ENCODE results near the gene AQP12A. TPM values are rescaled to one million over a fixed set of nuclear protein-coding genes. Genes with fewer than 3 reads are reported as not detected.

Gene AQP12A
- total and polyA plus RNA-seq, 4 donors, result 2.5 TPM; not detected in 3

DNA sequence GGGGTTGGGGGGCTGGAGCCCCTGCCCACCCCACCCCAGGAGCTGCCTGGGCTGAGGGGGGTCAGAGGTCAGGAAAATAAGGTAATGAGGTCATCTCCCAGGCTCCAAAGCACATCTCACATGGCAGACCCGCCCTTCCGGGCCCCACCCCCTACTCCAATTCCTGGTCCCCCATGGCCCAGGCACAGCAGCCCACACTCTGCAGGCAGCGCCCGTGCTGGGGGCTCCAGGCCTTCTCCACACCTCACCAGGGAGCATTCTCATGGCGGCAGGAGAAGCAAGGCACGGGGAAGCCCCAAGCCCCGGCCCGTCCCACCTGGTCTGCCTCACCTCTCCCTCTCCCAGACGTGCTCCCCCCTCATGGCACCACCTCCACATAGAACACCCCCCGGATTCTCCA is 43.8 kb downstream of the AQP12A start:
- 90 to 93% methylated on average over 10 of the region's 10 CpGs for WGBS, 2 donors
- Histone ChIP-seq H3K4me1 (ENCODE audit: control insufficient read depth in 1 of 2, insufficient read depth in 2 of 2, low read length in 2 of 2) (no peaks in the 10 kb centered on the region), H3K4me3 (ENCODE audit: low read length in 2 of 2) (no peak overlapping the region), H3K9me3 (ENCODE audit: control insufficient read depth, low read length) (no peaks in the 10 kb centered on the region), H3K27me3 (ENCODE audit: control insufficient read depth in 1 of 2, insufficient read depth in 2 of 2, low read length in 1 of 2) (no peaks in the 10 kb centered on the region), H3K27ac (ENCODE audit: low read depth in 1 of 2, low read length in 2 of 2) (no peak overlapping the region), H3K36me3 (ENCODE audit: control insufficient read depth in 1 of 2, insufficient read depth in 2 of 2, low read length in 1 of 2) (no peaks in the 10 kb centered on the region)
- intact Hi-C loops (cut with DNase I), result no loop called here
- no peak for ATAC-seq (ENCODE audit: low FRiP score)
- no peak for DNase-seq

DNA sequence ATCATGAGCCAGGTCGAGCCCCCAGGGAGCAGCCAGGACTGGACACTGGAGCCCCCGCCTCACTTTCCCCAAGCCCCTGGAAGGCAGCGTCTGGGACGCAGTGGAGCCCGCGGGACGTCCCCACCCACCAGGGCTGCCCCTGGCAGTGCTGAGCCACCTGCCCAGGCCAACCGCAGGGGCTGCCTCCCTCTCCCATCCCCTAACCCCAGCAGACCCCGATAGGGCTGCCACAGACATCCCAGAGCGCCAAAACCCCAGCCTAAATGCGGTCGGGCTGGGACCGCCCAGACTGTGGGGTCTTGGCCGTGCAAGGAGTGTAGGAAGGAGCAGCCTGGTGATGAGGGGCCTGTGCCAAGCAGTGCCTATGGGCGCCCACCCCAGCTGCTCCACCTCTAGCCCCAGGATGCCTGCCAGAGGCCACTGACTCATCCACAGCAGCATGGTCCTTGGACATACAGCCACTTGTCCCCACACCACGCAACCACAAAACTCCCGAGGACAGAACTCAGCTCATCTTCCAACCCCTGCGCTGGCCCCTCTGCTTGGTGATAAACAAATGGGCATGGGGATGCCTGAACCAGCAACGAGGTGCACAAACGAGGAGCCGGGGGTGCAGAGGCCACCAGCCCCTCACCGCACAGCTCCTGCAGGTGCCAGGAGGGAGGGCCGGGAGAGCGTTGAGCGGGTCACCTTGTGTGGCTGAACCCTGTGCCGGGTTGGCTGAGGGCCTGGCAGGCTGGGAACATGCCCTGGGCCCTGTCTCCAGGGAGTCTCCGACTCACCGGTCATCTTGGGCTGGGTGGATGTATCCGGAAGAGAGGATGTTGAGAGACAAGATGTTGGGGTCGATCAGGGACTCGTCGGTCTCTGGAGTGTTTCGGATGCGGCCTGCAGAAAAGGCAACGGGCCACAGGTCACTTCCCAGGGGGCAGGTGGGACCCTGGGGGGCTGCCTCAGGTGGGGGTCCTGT is 44.9 kb downstream of the AQP12A start:
- Histone ChIP-seq H3K27ac (ENCODE audit: low read depth in 1 of 2, low read length in 2 of 2) (no peak overlapping the region), H3K4me3 (ENCODE audit: low read length in 2 of 2) (no peak overlapping the region), H3K4me1 (ENCODE audit: control insufficient read depth in 1 of 2, insufficient read depth in 2 of 2, low read length in 2 of 2) (no peaks in the 10 kb centered on the region), H3K36me3 (ENCODE audit: control insufficient read depth in 1 of 2, insufficient read depth in 2 of 2, low read length in 1 of 2) (no peaks in the 10 kb centered on the region), H3K27me3 (ENCODE audit: control insufficient read depth in 1 of 2, insufficient read depth in 2 of 2, low read length in 1 of 2) (no peaks in the 10 kb centered on the region), H3K9me3 (ENCODE audit: control insufficient read depth, low read length) (no peaks in the 10 kb centered on the region)
- WGBS, 2 donors, result 83 to 88% methylated on average over 35 of the region's 35 CpGs
- no peak for ATAC-seq (ENCODE audit: low FRiP score)
- DNase-seq, result no peak
- intact Hi-C loops (cut with DNase I), result no loop called here

DNA sequence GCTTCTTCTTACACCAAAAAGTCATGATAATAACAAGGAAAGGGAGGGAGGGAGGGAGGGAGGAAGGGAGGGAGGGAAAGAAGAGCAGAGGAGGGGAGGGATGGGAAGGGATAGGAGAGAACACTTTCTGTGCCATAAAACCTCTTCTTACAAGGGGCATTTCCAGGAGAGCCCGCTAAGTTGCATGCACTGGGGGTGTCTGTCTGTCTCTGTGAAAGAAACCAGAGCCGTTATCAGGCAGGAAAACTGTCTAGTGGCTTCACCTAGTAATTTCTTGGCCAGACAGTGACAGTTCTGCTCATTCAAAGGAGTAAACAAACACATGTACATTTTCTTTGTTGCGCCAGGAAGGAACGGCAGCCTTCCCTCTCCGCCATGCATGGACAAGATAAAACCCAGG is 45.8 kb downstream of the AQP12A start:
- H3K36me3 ChIP-seq (ENCODE audit: control insufficient read depth in 1 of 2, insufficient read depth in 2 of 2, low read length in 1 of 2), result no peaks in the 10 kb centered on the region
- no peaks in the 10 kb centered on the region for H3K4me1 ChIP-seq (ENCODE audit: control insufficient read depth in 1 of 2, insufficient read depth in 2 of 2, low read length in 2 of 2)
- intact Hi-C loops (cut with DNase I), result no loop called here
- WGBS, 2 donors, result 79 to 82% methylated on average over 5 of the region's 5 CpGs
- H3K27me3 ChIP-seq (ENCODE audit: control insufficient read depth in 1 of 2, insufficient read depth in 2 of 2, low read length in 1 of 2), result no peaks in the 10 kb centered on the region
- H3K9me3 ChIP-seq (ENCODE audit: control insufficient read depth, low read length), result no peaks in the 10 kb centered on the region
- no peak overlapping the region for H3K27ac ChIP-seq (ENCODE audit: low read depth in 1 of 2, low read length in 2 of 2)
- H3K4me3 ChIP-seq (ENCODE audit: low read length in 2 of 2), result no peak overlapping the region
- no peak for DNase-seq
- no peak for ATAC-seq (ENCODE audit: low FRiP score)

DNA sequence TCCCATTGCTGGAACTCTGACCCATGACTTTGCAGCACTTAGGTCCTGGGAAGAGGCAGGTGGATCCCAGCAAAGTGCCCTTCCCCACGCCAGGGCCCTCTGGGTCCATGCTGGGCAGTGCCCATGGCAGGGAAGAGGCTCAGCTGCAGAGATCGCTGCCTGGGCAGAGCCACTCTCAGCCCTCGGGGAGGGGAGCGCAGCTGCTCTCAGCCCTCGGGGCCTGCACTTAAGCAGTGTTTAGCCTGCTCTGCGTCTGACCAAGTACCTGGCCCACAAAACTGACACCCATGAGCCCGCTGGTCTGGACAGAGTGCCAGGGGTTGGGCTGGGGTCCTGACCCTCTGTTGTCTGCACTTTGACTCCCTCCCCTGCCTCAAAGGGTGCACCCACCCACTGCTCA is 46.3 kb downstream of the AQP12A start:
- ATAC-seq (ENCODE audit: low FRiP score) (no peak), DNase-seq (no peak)
- intact Hi-C loops (cut with DNase I), result no loop called here
- Histone ChIP-seq H3K27me3 (ENCODE audit: control insufficient read depth in 1 of 2, insufficient read depth in 2 of 2, low read length in 1 of 2) (no peaks in the 10 kb centered on the region), H3K36me3 (ENCODE audit: control insufficient read depth in 1 of 2, insufficient read depth in 2 of 2, low read length in 1 of 2) (no peaks in the 10 kb centered on the region), H3K4me1 (ENCODE audit: control insufficient read depth in 1 of 2, insufficient read depth in 2 of 2, low read length in 2 of 2) (no peaks in the 10 kb centered on the region), H3K9me3 (ENCODE audit: control insufficient read depth, low read length) (no peaks in the 10 kb centered on the region), H3K27ac (ENCODE audit: low read depth in 1 of 2, low read length in 2 of 2) (no peak overlapping the region), H3K4me3 (ENCODE audit: low read length in 2 of 2) (no peak overlapping the region)
- WGBS, 2 donors, result 85 to 86% methylated on average over 7 of the region's 7 CpGs

DNA sequence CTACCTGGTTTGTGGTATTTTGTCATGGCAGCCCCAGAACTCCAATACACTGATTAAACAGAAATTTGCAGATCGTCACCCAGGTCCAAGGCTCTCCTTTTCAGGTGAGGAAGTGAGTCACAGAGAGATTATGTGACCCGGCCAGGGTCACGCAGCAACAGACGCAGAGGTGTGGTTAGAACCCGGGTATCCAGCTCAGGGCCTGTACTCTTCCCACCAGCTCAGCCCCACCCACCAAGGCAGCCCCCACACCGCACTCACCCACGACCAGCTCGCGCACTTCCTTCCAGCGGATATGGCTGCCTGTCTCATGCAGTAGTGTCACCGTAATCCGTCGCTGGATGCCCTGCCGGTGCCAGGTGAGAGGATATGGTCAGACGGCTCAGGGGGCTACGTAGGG is 48.1 kb downstream of the AQP12A start:
- H3K4me3 ChIP-seq (ENCODE audit: low read length in 2 of 2), result no peak overlapping the region
- no peak for DNase-seq
- ATAC-seq (ENCODE audit: low FRiP score), result no peak
- no peaks in the 10 kb centered on the region for H3K4me1 ChIP-seq (ENCODE audit: control insufficient read depth in 1 of 2, insufficient read depth in 2 of 2, low read length in 2 of 2)
- H3K36me3 ChIP-seq (ENCODE audit: control insufficient read depth in 1 of 2, insufficient read depth in 2 of 2, low read length in 1 of 2), result no peaks in the 10 kb centered on the region
- H3K27me3 ChIP-seq (ENCODE audit: control insufficient read depth in 1 of 2, insufficient read depth in 2 of 2, low read length in 1 of 2), result no peaks in the 10 kb centered on the region
- intact Hi-C loops (cut with DNase I), result no loop called here
- H3K27ac ChIP-seq (ENCODE audit: low read depth in 1 of 2, low read length in 2 of 2), result no peak overlapping the region
- no peaks in the 10 kb centered on the region for H3K9me3 ChIP-seq (ENCODE audit: control insufficient read depth, low read length)
- WGBS, 2 donors, result 87 to 91% methylated on average over 16 of the region's 16 CpGs

DNA sequence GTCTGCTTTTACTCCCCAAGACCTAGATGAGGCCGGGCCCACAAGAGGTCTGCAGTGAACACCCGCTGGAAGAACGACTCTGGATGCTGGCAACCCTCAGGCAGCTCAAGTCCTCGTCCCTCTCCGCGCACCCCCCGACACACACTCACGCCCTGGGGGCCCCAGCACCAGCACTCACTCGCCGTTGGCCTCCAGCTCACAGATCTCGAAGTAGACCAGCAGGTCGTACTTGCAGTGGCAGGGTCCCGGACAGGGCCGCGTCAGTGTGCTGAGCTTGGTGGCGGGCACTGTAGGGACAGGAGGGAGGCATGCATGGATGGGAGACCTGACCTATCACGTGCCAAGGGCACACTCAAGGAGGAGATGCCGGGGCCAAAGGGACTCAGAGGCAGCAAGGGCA is 49.4 kb downstream of the AQP12A start:
- Histone ChIP-seq H3K9me3 (ENCODE audit: control insufficient read depth, low read length) (no peaks in the 10 kb centered on the region), H3K27ac (ENCODE audit: low read depth in 1 of 2, low read length in 2 of 2) (no peak overlapping the region), H3K27me3 (ENCODE audit: control insufficient read depth in 1 of 2, insufficient read depth in 2 of 2, low read length in 1 of 2) (no peaks in the 10 kb centered on the region), H3K36me3 (ENCODE audit: control insufficient read depth in 1 of 2, insufficient read depth in 2 of 2, low read length in 1 of 2) (no peaks in the 10 kb centered on the region), H3K4me1 (ENCODE audit: control insufficient read depth in 1 of 2, insufficient read depth in 2 of 2, low read length in 2 of 2) (no peaks in the 10 kb centered on the region), H3K4me3 (ENCODE audit: low read length in 2 of 2) (no peak overlapping the region)
- ATAC-seq (ENCODE audit: low FRiP score) (no peak), DNase-seq (no peak)
- intact Hi-C loops (cut with DNase I), result no loop called here
- 86 to 90% methylated on average over 17 to 18 of the region's 18 CpGs for WGBS, 2 donors

DNA sequence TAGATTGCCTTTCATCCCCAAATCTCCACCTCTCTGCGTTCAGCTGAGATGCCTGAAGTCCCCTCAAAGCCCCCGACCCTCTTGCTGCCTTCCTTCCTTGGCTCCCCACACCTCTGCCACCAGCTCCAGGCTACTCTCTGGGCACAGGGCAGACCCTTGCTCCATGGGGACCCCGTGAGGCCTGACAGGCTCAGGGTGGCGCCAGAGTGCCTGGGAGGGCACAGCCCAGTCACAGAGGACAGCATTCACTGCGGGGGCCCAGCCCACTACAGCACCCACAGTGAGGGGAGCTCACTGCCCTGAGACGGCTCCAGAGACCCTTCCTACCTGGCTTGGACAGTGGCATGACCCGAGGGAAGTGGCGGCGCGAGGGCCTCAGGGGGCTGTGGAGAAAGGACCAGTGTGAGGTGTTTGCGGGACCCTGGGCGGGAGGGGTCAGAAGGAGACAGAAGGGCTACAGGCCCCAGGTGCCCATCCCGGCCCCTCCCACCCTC is 51.0 kb downstream of the AQP12A start:
- H3K4me3 ChIP-seq (ENCODE audit: low read length in 2 of 2), result no peak overlapping the region
- no peaks in the 10 kb centered on the region for H3K4me1 ChIP-seq (ENCODE audit: control insufficient read depth in 1 of 2, insufficient read depth in 2 of 2, low read length in 2 of 2)
- H3K36me3 ChIP-seq (ENCODE audit: control insufficient read depth in 1 of 2, insufficient read depth in 2 of 2, low read length in 1 of 2), result no peaks in the 10 kb centered on the region
- no peak overlapping the region for H3K27ac ChIP-seq (ENCODE audit: low read depth in 1 of 2, low read length in 2 of 2)
- H3K9me3 ChIP-seq (ENCODE audit: control insufficient read depth, low read length), result no peaks in the 10 kb centered on the region
- no peaks in the 10 kb centered on the region for H3K27me3 ChIP-seq (ENCODE audit: control insufficient read depth in 1 of 2, insufficient read depth in 2 of 2, low read length in 1 of 2)
- DNase-seq (no peak), ATAC-seq (ENCODE audit: low FRiP score) (no peak)
- WGBS, 2 donors, result 86 to 89% methylated on average over 10 to 13 of the region's 13 CpGs
- intact Hi-C loops (cut with DNase I), result no loop called here

DNA sequence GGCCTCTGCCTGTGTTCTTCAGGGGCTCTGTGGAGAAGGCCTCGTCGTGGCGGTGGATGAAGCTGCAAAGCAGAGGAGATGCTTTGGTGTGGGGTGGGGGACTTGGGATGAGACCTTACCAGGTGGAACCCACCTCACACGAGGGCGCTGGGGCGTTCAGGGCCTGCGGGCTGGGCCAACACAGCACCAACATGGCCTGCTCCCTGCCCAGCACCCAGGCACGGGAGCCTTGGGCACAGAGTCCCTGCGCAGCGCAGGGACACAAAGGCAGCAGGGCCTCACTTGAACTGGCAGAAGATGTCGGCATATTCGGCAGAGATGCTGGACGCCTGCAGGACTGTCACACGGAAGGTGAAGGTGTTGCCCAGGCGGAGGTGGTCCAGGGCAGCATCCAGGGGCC is 53.8 kb downstream of the AQP12A start:
- Histone ChIP-seq H3K9me3 (ENCODE audit: control insufficient read depth, low read length) (no peaks in the 10 kb centered on the region), H3K27ac (ENCODE audit: low read depth in 1 of 2, low read length in 2 of 2) (no peak overlapping the region), H3K27me3 (ENCODE audit: control insufficient read depth in 1 of 2, insufficient read depth in 2 of 2, low read length in 1 of 2) (no peaks in the 10 kb centered on the region), H3K4me3 (ENCODE audit: low read length in 2 of 2) (no peak overlapping the region), H3K4me1 (ENCODE audit: control insufficient read depth in 1 of 2, insufficient read depth in 2 of 2, low read length in 2 of 2) (no peaks in the 10 kb centered on the region), H3K36me3 (ENCODE audit: control insufficient read depth in 1 of 2, insufficient read depth in 2 of 2, low read length in 1 of 2) (no peaks in the 10 kb centered on the region)
- intact Hi-C loops (cut with DNase I), result no loop called here
- WGBS, 2 donors, result 95 to 97% methylated on average over 11 to 15 of the region's 15 CpGs
- ATAC-seq (ENCODE audit: low FRiP score) (no peak), DNase-seq (no peak)

DNA sequence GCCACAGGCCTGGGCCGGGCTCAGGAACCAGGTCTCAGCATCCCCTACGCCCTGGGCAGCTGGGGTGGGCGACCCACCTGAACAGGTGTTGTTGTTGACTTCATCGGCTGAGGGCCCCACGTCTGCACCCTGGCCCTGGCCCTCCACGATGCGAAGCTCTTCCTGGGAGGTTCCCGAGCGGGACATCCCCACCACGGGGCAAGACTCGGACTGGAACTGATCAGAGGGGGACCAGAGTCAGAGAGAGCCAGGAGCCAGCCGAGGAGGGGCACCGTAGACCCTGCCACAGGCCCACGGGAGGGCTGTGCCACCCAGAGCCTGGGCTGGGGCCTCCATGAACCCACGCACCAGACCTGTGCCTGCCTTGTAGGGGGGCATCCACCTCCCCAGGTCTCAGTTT is 54.3 kb downstream of the AQP12A start:
- H3K36me3 ChIP-seq (ENCODE audit: control insufficient read depth in 1 of 2, insufficient read depth in 2 of 2, low read length in 1 of 2), result no peaks in the 10 kb centered on the region
- DNase-seq (no peak), ATAC-seq (ENCODE audit: low FRiP score) (no peak)
- no peak overlapping the region for H3K4me3 ChIP-seq (ENCODE audit: low read length in 2 of 2)
- no peak overlapping the region for H3K27ac ChIP-seq (ENCODE audit: low read depth in 1 of 2, low read length in 2 of 2)
- intact Hi-C loops (cut with DNase I), result no loop called here
- H3K4me1 ChIP-seq (ENCODE audit: control insufficient read depth in 1 of 2, insufficient read depth in 2 of 2, low read length in 2 of 2), result no peaks in the 10 kb centered on the region
- 90 to 91% methylated on average over 14 to 15 of the region's 15 CpGs for WGBS, 2 donors
- no peaks in the 10 kb centered on the region for H3K9me3 ChIP-seq (ENCODE audit: control insufficient read depth, low read length)
- H3K27me3 ChIP-seq (ENCODE audit: control insufficient read depth in 1 of 2, insufficient read depth in 2 of 2, low read length in 1 of 2), result no peaks in the 10 kb centered on the region
